Measurements from ENCODE around the gene MED10.

DNA sequence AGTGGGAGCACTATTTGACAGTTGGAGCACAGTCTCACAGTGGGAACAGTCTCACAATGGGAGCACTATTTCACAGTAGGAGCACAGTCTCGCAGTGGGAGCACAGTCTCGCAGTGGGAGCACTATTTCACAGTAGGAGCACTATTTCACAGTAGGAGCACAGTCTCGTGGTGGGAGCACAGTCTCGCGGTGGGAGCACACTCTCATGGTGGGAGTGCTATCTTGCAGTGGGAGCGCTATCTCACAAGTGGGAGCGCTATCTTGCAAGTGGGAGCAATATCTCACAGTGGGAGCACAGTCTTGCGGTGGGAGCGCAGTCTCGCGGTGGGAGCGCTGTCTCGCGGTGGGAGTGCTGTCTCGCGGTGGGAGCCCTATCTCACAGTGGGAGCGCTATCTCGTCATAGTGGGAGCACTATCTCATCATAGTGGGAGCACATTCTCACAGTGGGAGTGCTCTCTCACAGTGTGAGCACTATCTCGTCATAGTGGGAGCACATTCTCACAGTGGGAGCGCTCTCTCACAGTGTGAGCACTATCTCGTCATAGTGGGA is 56.1 kb downstream of the MED10 start:
- TF ChIP-seq, protein P1, sequence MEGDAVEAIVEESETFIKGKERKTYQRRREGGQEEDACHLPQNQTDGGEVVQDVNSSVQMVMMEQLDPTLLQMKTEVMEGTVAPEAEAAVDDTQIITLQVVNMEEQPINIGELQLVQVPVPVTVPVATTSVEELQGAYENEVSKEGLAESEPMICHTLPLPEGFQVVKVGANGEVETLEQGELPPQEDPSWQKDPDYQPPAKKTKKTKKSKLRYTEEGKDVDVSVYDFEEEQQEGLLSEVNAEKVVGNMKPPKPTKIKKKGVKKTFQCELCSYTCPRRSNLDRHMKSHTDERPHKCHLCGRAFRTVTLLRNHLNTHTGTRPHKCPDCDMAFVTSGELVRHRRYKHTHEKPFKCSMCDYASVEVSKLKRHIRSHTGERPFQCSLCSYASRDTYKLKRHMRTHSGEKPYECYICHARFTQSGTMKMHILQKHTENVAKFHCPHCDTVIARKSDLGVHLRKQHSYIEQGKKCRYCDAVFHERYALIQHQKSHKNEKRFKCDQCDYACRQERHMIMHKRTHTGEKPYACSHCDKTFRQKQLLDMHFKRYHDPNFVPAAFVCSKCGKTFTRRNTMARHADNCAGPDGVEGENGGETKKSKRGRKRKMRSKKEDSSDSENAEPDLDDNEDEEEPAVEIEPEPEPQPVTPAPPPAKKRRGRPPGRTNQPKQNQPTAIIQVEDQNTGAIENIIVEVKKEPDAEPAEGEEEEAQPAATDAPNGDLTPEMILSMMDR (IDR thresholded peaks at IDR 0.05; ENCODE audit: low read length), result no peak
- no peak for TF ChIP-seq EZH2phosphoT487 (IDR thresholded peaks at IDR 0.05; ENCODE audit: low read length)

Measured in MM.1S (cell line).